Measurements from ENCODE around the gene MAP3K9. TPM values are rescaled to one million over a fixed set of nuclear protein-coding genes. Genes with fewer than 3 reads are reported as not detected.

Gene MAP3K9
- total RNA-seq, 2 experiments from 2014 or later, result 5.9 to 6.2 TPM

GRCh38 chr14:70780396-70781075 lies 28.8 kb downstream of the MAP3K9 start:
- Mint-ChIP-seq H3K4me1 (peaks cover 26% of the 10 kb centered on the region), H3K9me3 (no peaks in the 10 kb centered on the region), H3K4me3 (no peak overlapping the region), H3K36me3 (peaks cover 2% of the 10 kb centered on the region), H3K27ac (no peak overlapping the region), H3K27me3 (no peaks in the 10 kb centered on the region)
- no peak for DNase-seq

- Mint-ChIP-seq H3K9me3 (no peaks in the 10 kb centered on the region), H3K4me1 (peaks cover 26% of the 10 kb centered on the region), H3K27me3 (no peaks in the 10 kb centered on the region), H3K27ac (no peak overlapping the region), H3K36me3 (no peaks in the 10 kb centered on the region), H3K4me3 (no peak overlapping the region)
- DNase-seq, result no peak
Observed at GRCh38 chr14:70779667-70780066, 29.6 kb downstream of the MAP3K9 start.

GRCh38 chr14:70776197-70776596 lies 33.1 kb downstream of the MAP3K9 start:
- H3K4me1 Mint-ChIP-seq, result peaks cover 12% of the 10 kb centered on the region
- DNase-seq, result no peak
- H3K4me3 Mint-ChIP-seq, result no peak overlapping the region
- no peaks in the 10 kb centered on the region for H3K9me3 Mint-ChIP-seq
- no peak overlapping the region for H3K27ac Mint-ChIP-seq
- H3K36me3 Mint-ChIP-seq, result no peaks in the 10 kb centered on the region
- no peaks in the 10 kb centered on the region for H3K27me3 Mint-ChIP-seq

GRCh38 chr14:70773182-70773862 lies 36.0 kb downstream of the MAP3K9 start:
- peaks cover 3% of the 10 kb centered on the region for H3K4me1 Mint-ChIP-seq
- no peak overlapping the region for H3K4me3 Mint-ChIP-seq
- no peak overlapping the region for H3K27ac Mint-ChIP-seq
- no peak for DNase-seq
- H3K27me3 Mint-ChIP-seq, result no peaks in the 10 kb centered on the region
- H3K9me3 Mint-ChIP-seq, result no peaks in the 10 kb centered on the region
- H3K36me3 Mint-ChIP-seq, result peaks cover 2% of the 10 kb centered on the region

GRCh38 chr14:70771781-70772212 lies 37.5 kb downstream of the MAP3K9 start:
- DNase-seq, result no peak
- Mint-ChIP-seq H3K4me1 (no peaks in the 10 kb centered on the region), H3K27ac (no peak overlapping the region), H3K4me3 (no peak overlapping the region), H3K36me3 (peaks cover 2% of the 10 kb centered on the region), H3K27me3 (no peaks in the 10 kb centered on the region), H3K9me3 (no peaks in the 10 kb centered on the region)

- Mint-ChIP-seq H3K27me3 (no peaks in the 10 kb centered on the region), H3K9me3 (no peaks in the 10 kb centered on the region), H3K4me1 (no peaks in the 10 kb centered on the region), H3K36me3 (peaks cover 2% of the 10 kb centered on the region), H3K4me3 (no peak overlapping the region), H3K27ac (no peak overlapping the region)
- DNase-seq, result no peak
Observed at GRCh38 chr14:70770490-70770889, 38.8 kb downstream of the MAP3K9 start.

GRCh38 chr14:70759398-70759797 lies 49.9 kb downstream of the MAP3K9 start:
- no peaks in the 10 kb centered on the region for H3K9me3 Mint-ChIP-seq
- no peak overlapping the region for H3K27ac Mint-ChIP-seq
- H3K27me3 Mint-ChIP-seq, result no peaks in the 10 kb centered on the region
- peaks cover 1% of the 10 kb centered on the region for H3K4me1 Mint-ChIP-seq
- DNase-seq, result no peak
- H3K36me3 Mint-ChIP-seq, result peaks cover 4% of the 10 kb centered on the region
- H3K4me3 Mint-ChIP-seq, result no peak overlapping the region

GRCh38 chr14:70755655-70756054 lies 53.7 kb downstream of the MAP3K9 start:
- Mint-ChIP-seq H3K36me3 (peaks cover 4% of the 10 kb centered on the region), H3K9me3 (no peaks in the 10 kb centered on the region), H3K4me1 (no peaks in the 10 kb centered on the region), H3K27me3 (no peaks in the 10 kb centered on the region), H3K27ac (no peak overlapping the region), H3K4me3 (no peak overlapping the region)
- DNase-seq, result no peak

GRCh38 chr14:70754991-70755390 lies 54.3 kb downstream of the MAP3K9 start:
- DNase-seq, result no peak
- Mint-ChIP-seq H3K9me3 (no peaks in the 10 kb centered on the region), H3K4me3 (no peak overlapping the region), H3K27ac (no peak overlapping the region), H3K4me1 (no peaks in the 10 kb centered on the region), H3K27me3 (no peaks in the 10 kb centered on the region), H3K36me3 (peaks cover 2% of the 10 kb centered on the region)

GRCh38 chr14:70753518-70753953 lies 55.8 kb downstream of the MAP3K9 start:
- Mint-ChIP-seq H3K4me3 (no peak overlapping the region), H3K27ac (no peak overlapping the region), H3K9me3 (no peaks in the 10 kb centered on the region), H3K27me3 (no peaks in the 10 kb centered on the region), H3K36me3 (peaks cover 2% of the 10 kb centered on the region), H3K4me1 (no peaks in the 10 kb centered on the region)
- DNase-seq, result no peak

- no peak for DNase-seq
- Mint-ChIP-seq H3K27ac (no peak overlapping the region), H3K27me3 (no peaks in the 10 kb centered on the region), H3K36me3 (peaks cover 16% of the 10 kb centered on the region), H3K9me3 (no peaks in the 10 kb centered on the region), H3K4me3 (no peak overlapping the region), H3K4me1 (no peaks in the 10 kb centered on the region)
Observed at GRCh38 chr14:70748422-70748821, 60.9 kb downstream of the MAP3K9 start.

- Mint-ChIP-seq H3K9me3 (no peaks in the 10 kb centered on the region), H3K4me1 (no peaks in the 10 kb centered on the region), H3K27me3 (no peaks in the 10 kb centered on the region), H3K36me3 (peaks cover 16% of the 10 kb centered on the region), H3K27ac (no peak overlapping the region), H3K4me3 (no peak overlapping the region)
- DNase-seq, result no peak
Observed at GRCh38 chr14:70744641-70745040, 64.7 kb downstream of the MAP3K9 start.

- H3K27ac Mint-ChIP-seq, result no peak overlapping the region
- H3K4me1 Mint-ChIP-seq, result no peaks in the 10 kb centered on the region
- no peak for DNase-seq
- H3K27me3 Mint-ChIP-seq, result no peaks in the 10 kb centered on the region
- H3K36me3 Mint-ChIP-seq, result peaks cover 5% of the 10 kb centered on the region
- no peak overlapping the region for H3K4me3 Mint-ChIP-seq
- H3K9me3 Mint-ChIP-seq, result no peaks in the 10 kb centered on the region
Observed at GRCh38 chr14:70742316-70742715, 67.0 kb downstream of the MAP3K9 start.

GRCh38 chr14:70741482-70741881 lies 67.8 kb downstream of the MAP3K9 start:
- Mint-ChIP-seq H3K27ac (no peak overlapping the region), H3K4me3 (no peak overlapping the region), H3K27me3 (no peaks in the 10 kb centered on the region), H3K4me1 (no peaks in the 10 kb centered on the region), H3K36me3 (no peaks in the 10 kb centered on the region), H3K9me3 (no peaks in the 10 kb centered on the region)
- no peak for DNase-seq

GRCh38 chr14:70735043-70735442 lies 74.3 kb downstream of the MAP3K9 start:
- Mint-ChIP-seq H3K36me3 (peaks cover 2% of the 10 kb centered on the region), H3K27me3 (no peaks in the 10 kb centered on the region), H3K27ac (no peak overlapping the region), H3K4me3 (no peak overlapping the region), H3K9me3 (no peaks in the 10 kb centered on the region), H3K4me1 (no peaks in the 10 kb centered on the region)
- no peak for DNase-seq
